KMS-11 (cell line): ENCODE data around the gene GRAMD4.

Experiments
- H2AFZ ChIP-seq: fragments of 200-600 bp; sonication (generic); 2 replicates; pipeline ENCODE4 v1.6.1; 2016; ENCODE audit warnings: antibody characterized with exemption, mixed run types, low read depth
- H3K27ac ChIP-seq: fragments of 200-600 bp; sonication (generic); 2 replicates; pipeline ENCODE4 v1.6.1; 2016; ENCODE audit warnings: mild to moderate bottlenecking, mixed run types
- H3K27me3 ChIP-seq: fragments of 200-600 bp; sonication (generic); 2 replicates; pipeline ENCODE4 v1.6.1; 2017; ENCODE audit warnings: mild to moderate bottlenecking, low read depth, mixed run types, moderate library complexity; ENCODE audit not compliant: insufficient read depth
- H3K36me3 ChIP-seq: fragments of 200-600 bp; sonication (generic); 2 replicates; pipeline ENCODE4 v1.6.1; 2017; ENCODE audit warnings: mild to moderate bottlenecking, mixed run types; ENCODE audit not compliant: insufficient read depth
- H3K4me1 ChIP-seq: fragments of 200-600 bp; sonication (generic); 2 replicates; pipeline ENCODE4 v1.6.1; 2016; ENCODE audit warnings: mild to moderate bottlenecking, low read depth, mixed run types; ENCODE audit not compliant: poor library complexity, severe bottlenecking
- H3K4me2 ChIP-seq: fragments of 200-600 bp; sonication (generic); 2 replicates; pipeline ENCODE4 v1.7.0; 2016; ENCODE audit warnings: mild to moderate bottlenecking, mixed run types
- H3K4me3 ChIP-seq: fragments of 200-600 bp; sonication (generic); IDR thresholded peaks from 2 replicates; pipeline ENCODE4 v1.6.1; 2017; ENCODE audit warnings: low read depth, low read length, mixed read lengths; ENCODE audit not compliant: insufficient read depth
- H3K79me2 ChIP-seq: fragments of 200-600 bp; sonication (generic); 2 replicates; pipeline ENCODE4 v1.6.1; 2016; ENCODE audit warnings: low read depth, mixed run types; ENCODE audit not compliant: insufficient read depth
- H3K9ac ChIP-seq: fragments of 200-600 bp; sonication (generic); 2 replicates; pipeline ENCODE4 v1.6.1; 2016; ENCODE audit warnings: mild to moderate bottlenecking, mixed run types
- H4K20me1 ChIP-seq: fragments of 200-600 bp; sonication (generic); 2 replicates; pipeline ENCODE4 v1.6.1; 2016; ENCODE audit warnings: mild to moderate bottlenecking, mixed run types; ENCODE audit not compliant: insufficient read depth
- CTCF ChIP-seq: fragments of 200-600 bp; sonication (generic); conservative IDR thresholded peaks from 2 replicates; pipeline ENCODE4 v1.6.1; 2017; ENCODE audit warnings: low read depth, mild to moderate bottlenecking, antibody characterized with exemption, low read length, moderate library complexity, mixed read lengths

Gene GRAMD4

GRCh38 chr22:46580940-46581537, 39.1 kb upstream of the GRAMD4 start:
- no peak overlapping the region for H3K4me3 ChIP-seq
- H4K20me1 ChIP-seq: no peaks in the 10 kb centered on the region
- H3K36me3 ChIP-seq: no peaks in the 10 kb centered on the region
- no peak for TF ChIP-seq CTCF
- no peaks in the 10 kb centered on the region for H3K79me2 ChIP-seq
- peaks cover 10% of the 10 kb centered on the region for H3K4me1 ChIP-seq
- no peak overlapping the region for H2AFZ ChIP-seq
- H3K27ac ChIP-seq: no peak overlapping the region
- H3K27me3 ChIP-seq: 0 out of 2 replicates have a peak, but pooled peaks cover 8% of the 10 kb centered on the region
- no peak overlapping the region for H3K4me2 ChIP-seq
- no peak overlapping the region for H3K9ac ChIP-seq

- Histone ChIP-seq H2AFZ (no peak overlapping the region), H3K9ac (no peak overlapping the region)
Observed at GRCh38 chr22:46581538-46582244, 38.5 kb upstream of the GRAMD4 start.

GRCh38 chr22:46582281-46582933, 37.8 kb upstream of the GRAMD4 start:
- H3K4me3 ChIP-seq: no peak overlapping the region
- H3K4me2 ChIP-seq: no peak overlapping the region
- H3K27ac ChIP-seq: no peak overlapping the region
- H4K20me1 ChIP-seq: no peaks in the 10 kb centered on the region
- TF ChIP-seq CTCF: no peak
- H3K36me3 ChIP-seq: no peaks in the 10 kb centered on the region
- H3K79me2 ChIP-seq: no peaks in the 10 kb centered on the region
- H3K9ac ChIP-seq: no peak overlapping the region
- peaks cover 7% of the 10 kb centered on the region for H3K4me1 ChIP-seq
- no peak overlapping the region for H2AFZ ChIP-seq
- 0 out of 2 replicates have a peak, but pooled peaks cover 6% of the 10 kb centered on the region for H3K27me3 ChIP-seq

More at GRCh38 chr22:46581538-46582244, 38.5 kb upstream of the GRAMD4 start:
- H3K4me2 ChIP-seq: no peak overlapping the region
- 0 out of 2 replicates have a peak, but pooled peaks cover 6% of the 10 kb centered on the region for H3K27me3 ChIP-seq
- H3K79me2 ChIP-seq: no peaks in the 10 kb centered on the region
- no peak for TF ChIP-seq CTCF
- no peaks in the 10 kb centered on the region for H3K36me3 ChIP-seq
- no peaks in the 10 kb centered on the region for H4K20me1 ChIP-seq
- peaks cover 7% of the 10 kb centered on the region for H3K4me1 ChIP-seq
- no peak overlapping the region for H3K4me3 ChIP-seq
- H3K27ac ChIP-seq: no peak overlapping the region

GRCh38 chr22:46583571-46583970, 36.6 kb upstream of the GRAMD4 start:
- no peaks in the 10 kb centered on the region for H4K20me1 ChIP-seq
- no peak overlapping the region for H3K4me3 ChIP-seq
- H3K27ac ChIP-seq: no peak overlapping the region
- no peak overlapping the region for H3K4me2 ChIP-seq
- no peaks in the 10 kb centered on the region for H3K27me3 ChIP-seq
- no peaks in the 10 kb centered on the region for H3K79me2 ChIP-seq
- H3K4me1 ChIP-seq: no peaks in the 10 kb centered on the region
- no peak overlapping the region for H3K9ac ChIP-seq
- no peak overlapping the region for H2AFZ ChIP-seq
- no peaks in the 10 kb centered on the region for H3K36me3 ChIP-seq
- no peak for TF ChIP-seq CTCF
